HEK293T (cell line): ENCODE measurements around the gene HSPA12A.

ENCODE experiments used
- ARNT ChIP-seq: fragments of 450-650 bp; IDR thresholded peaks from 2 replicates; pipeline ENCODE4 v1.6.1; 2017; ENCODE audit warnings: mild to moderate bottlenecking
- ELF4 ChIP-seq: fragments of 450-650 bp; IDR thresholded peaks from 2 replicates; pipeline ENCODE4 v1.6.1; 2017; ENCODE audit warnings: antibody characterized with exemption
- HDGF ChIP-seq: fragments of 450-650 bp; IDR thresholded peaks from 2 replicates; pipeline ENCODE4 v1.6.1; 2017; ENCODE audit warnings: antibody characterized with exemption, borderline replicate concordance
- NFRKB ChIP-seq: fragments of 450-650 bp; IDR thresholded peaks from 2 replicates; pipeline ENCODE4 v1.6.1; 2016; ENCODE audit warnings: mild to moderate bottlenecking, moderate library complexity
- SP1 ChIP-seq: fragments of 450-650 bp; IDR thresholded peaks from 2 replicates; pipeline ENCODE4 v1.6.1; 2017
- TF ChIP-seq, protein P1 (sequence below): fragments of 450-650 bp; IDR thresholded peaks from 2 replicates; pipeline ENCODE4 v1.6.1; 2016

GRCh38 chr10:116654816-116655215 lies 87.5 kb downstream of the HSPA12A start:
- TF ChIP-seq HDGF (no peak), ELF4 (no peak), SP1 (no peak), ARNT (no peak), NFRKB (no peak)
- TF ChIP-seq, protein P1, sequence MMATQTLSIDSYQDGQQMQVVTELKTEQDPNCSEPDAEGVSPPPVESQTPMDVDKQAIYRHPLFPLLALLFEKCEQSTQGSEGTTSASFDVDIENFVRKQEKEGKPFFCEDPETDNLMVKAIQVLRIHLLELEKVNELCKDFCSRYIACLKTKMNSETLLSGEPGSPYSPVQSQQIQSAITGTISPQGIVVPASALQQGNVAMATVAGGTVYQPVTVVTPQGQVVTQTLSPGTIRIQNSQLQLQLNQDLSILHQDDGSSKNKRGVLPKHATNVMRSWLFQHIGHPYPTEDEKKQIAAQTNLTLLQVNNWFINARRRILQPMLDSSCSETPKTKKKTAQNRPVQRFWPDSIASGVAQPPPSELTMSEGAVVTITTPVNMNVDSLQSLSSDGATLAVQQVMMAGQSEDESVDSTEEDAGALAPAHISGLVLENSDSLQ, result no peak
